Activated CD4-positive, CD25-positive, alpha-beta regulatory T cell (primary cell): Measurements from ENCODE around the gene DUSP3.
"Not testable (repeated sequence)": the region's sequence is repeated elsewhere in the genome, so short reads cannot be mapped to it uniquely, and the experiment has no call there.

Experiments
- DNase-seq, 4 experiments: peaks; one replicate each; lab custom pipeline; 2025; lab: John Stamatoyannopoulos, UW

Gene DUSP3

GRCh38 chr17:43800736-43801135 is 22.0 kb upstream of the DUSP3 start:
- DNase-seq = no peak

DNA sequence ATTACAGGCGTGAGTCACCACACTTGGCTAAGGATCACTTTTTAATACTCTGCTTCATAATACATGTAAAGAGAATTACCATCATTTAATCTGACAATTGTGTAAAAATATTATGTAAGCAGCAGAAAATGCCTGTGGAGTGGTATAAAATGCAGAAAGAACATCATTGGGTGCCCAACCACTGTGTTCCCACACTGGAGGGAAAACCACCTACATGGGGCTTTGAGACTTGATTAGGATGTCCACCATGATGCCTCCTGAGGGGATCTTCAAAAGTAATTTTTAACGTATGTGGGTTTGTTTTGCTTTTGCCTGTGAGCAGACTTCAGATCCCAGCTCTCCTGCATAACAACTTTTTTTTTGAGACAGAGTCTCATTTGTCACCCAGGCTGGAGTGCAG is 20.3 kb upstream of the DUSP3 start:
- no peak for DNase-seq

GRCh38 chr17:43798024-43798423 is 19.2 kb upstream of the DUSP3 start:
- not testable (repeated sequence) for DNase-seq

DNA sequence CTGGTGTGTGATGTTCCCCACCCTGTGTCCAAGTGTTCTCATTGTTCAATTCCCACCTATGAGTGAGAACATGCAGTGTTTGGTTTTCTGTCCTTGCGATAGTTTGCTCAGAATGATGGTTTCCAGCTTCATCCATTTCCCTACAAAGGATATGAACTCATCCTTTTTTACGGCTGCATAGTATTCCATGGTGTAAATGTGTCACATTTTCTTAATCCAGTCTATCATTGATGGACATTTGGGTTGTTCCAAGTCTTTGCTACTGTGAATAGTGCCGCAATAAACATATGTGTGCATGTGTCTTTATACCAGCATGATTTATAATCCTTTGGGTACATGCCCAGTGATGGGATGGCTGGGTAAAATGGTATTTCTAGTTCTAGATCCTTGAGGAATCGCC is 13.9 kb upstream of the DUSP3 start:
- not testable (repeated sequence) for DNase-seq

- DNase-seq = no peak
Measured at GRCh38 chr17:43791589-43791988, 12.8 kb upstream of the DUSP3 start.

DNA sequence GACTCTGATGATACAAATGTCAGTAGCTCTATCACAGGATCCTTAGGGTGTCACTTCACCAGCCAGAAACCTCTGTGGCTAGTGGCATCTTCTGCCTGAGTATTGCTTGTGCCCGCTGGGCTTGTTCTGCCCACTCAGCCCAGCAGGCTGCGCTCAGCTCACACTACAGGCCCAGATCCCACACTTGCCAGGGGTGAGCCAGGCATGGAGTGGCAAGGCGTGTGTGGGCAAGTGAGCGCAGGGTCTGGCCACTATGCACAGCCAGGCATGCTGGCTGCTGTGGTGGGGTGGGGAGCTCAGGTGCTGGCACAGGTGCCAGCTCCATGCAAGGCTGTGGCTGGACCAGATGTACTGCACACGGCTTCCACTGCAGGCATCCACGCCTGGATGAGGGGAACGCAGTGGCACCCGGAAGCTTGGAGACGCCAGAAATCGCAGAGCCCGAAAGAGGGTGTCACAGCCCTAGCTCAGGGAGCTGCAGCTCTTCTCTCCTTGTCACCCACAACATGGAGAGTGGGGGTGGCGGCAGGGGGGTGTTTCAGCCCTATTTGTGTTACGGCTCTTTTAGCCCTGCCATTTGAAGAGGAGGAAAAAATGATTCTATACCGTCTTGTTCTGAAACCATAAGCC is 11.6 kb upstream of the DUSP3 start:
- DNase-seq = no peak

GRCh38 chr17:43789482-43789881 is 10.7 kb upstream of the DUSP3 start:
- no peak for DNase-seq

GRCh38 chr17:43788540-43788939 is 9.8 kb upstream of the DUSP3 start:
- no peak for DNase-seq

GRCh38 chr17:43787728-43788127 is 9.0 kb upstream of the DUSP3 start:
- DNase-seq = no peak

GRCh38 chr17:43784628-43785101 is 5.9 kb upstream of the DUSP3 start:
- DNase-seq = no peak

DNA sequence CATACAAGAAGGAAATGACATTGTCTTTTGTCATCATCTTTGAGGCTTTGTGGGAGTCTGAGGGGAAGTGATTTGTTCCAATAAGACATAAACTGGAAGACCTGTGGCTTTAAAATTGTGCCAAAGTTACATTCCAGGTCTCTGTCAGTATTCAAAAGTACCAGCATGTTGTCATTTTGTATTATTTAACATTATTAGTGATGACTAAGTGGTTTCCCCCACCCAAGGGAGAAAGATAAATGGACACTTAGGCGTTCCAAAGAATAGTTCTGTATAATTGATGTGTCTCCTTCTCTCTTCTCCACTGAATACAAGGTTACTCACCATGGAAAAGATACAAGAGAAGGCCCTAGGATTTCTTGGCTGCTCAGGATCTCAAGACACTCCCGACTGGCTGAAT is 5.3 kb upstream of the DUSP3 start:
- DNase-seq = no peak

DNA sequence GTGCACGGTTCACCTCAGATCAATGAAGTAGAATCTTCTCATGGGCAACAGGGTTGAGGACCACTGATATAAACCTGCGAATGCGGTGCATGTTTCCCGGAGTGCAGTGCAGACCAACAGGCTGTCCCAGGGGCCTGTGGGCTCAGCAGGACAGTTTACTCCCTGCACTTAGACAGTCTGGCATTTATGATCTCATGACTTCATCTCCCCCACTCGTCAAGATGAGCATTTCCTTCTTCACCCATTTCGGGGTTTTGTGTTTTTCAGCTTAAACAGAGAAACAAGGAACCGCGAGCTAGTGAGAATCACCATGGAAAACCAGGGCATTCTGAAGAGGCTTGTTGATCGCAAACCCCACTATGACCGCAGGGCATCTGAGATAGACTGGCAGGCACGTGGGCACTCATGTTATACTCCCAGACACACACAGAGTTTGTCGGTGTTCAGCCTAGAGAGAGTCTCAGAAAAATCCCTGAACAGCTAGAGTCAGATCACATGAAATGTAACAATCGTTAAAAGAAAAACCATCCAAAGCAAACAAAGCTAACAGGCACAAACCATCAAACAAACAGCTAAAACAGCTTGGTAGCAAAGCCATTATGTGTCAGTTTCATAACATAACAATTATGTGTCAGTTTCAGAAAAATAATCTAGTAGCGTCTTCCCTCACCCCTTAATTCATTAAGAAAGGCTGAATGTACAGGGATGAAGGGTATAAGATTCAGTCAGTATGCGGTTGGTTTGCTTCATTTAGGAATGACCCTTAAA is 4.3 kb upstream of the DUSP3 start:
- DNase-seq = no peak

GRCh38 chr17:43780135-43780534 is 1.4 kb upstream of the DUSP3 start, which contains the start of gene CFAP97D1:
CFAP97D1 (plus strand) TSS chr17:43780435; CDS start chr17:43780463, 28 bp downstream.
- DNase-seq = no peak

DNA sequence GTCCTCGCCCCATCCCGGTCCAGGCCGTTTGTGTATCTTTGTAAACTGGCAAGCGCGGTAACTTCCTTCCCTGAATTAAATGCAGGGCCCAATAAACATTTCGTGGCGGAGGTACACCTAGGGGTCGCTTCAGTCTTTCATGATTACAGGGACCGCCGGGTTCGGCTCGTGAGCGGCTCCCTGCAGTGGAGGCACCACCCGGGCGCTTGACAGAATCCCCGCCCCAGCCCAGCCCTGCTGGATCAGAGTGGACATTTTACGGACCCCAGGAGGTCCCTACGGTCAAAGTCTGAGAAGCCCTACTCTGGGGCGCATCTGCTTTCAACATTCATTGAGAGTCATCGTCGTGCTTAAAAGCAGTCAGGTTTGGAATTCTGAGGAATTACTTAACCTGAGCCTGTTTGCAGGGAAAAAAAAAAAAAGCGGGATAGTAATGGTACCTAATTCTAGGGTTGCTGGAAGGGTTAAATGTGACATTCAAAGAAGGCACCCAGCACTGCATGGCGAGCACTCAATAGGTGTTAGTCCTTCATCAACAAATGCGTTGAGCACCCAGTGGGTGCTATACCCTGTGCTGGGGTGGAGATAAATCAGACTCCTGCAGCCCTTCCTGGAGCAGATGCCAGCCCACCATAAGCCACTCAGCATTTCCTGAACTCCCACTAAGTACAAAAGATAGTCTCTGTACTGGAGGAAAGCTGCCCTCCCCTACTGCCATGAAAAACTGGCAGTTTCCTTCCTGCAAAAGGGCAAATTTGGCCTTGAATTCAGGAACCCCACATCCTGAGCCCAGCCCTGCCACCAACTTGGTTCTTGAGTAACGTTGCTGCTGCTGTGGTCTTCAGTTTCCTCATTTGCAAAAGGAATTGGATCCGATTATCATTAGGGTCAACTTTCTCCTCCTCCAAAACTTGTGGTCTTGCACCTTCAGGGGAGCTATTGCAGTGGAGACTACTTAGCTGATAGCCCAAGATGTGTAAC is 658 bp upstream of the DUSP3 start:
- DNase-seq = no peak

- DNase-seq = no peak
Measured at GRCh38 chr17:43774304-43775250, 4.2 kb downstream of the DUSP3 start.

GRCh38 chr17:43772877-43773648 is 5.7 kb downstream of the DUSP3 start:
- DNase-seq = no peak

DNA sequence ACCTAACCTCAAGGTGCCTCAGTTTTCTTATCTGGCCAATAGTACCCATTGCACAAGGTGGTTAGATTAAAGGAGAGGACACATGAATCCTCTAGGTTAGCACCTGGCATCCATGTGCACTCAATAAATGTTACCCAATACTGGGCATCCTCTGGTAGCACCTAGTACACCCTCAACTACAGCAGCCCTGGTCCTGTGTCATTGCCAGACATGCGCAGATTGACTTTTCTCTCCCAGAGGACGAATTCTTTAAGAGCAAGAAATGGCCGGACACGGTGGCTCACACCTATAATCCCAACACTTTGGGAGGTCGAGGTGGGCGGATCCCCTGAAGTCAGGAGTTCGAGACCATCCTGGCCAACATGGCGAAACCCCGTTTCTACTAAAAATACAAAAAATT is 7.3 kb downstream of the DUSP3 start:
- DNase-seq = no peak

GRCh38 chr17:43770957-43771356 is 7.8 kb downstream of the DUSP3 start:
- no peak for DNase-seq

DNA sequence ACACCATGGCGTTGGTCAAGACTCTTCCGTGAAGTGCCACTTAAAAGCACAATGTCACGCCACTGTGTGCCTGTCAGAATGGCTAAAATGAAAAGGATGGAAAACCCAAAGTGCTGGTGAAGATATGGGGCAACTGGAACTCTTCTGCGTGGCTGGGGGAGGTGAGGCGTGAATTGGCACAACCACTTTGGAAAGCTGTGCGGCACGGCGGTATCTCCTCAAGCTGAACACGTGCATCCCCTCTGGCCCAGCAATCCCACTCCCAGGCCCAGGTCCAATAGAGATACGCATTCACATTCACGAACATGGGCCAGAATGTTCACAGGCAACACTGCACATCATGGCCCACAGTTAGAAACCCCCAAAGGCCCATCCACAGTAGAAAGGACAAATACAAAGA is 8.9 kb downstream of the DUSP3 start:
- DNase-seq = no peak

GRCh38 chr17:43769426-43769825 is 9.4 kb downstream of the DUSP3 start:
- no peak for DNase-seq
